Loucy (cell line): ENCODE results near the gene GABBR2.

ENCODE experiments used
- H2AFZ ChIP-seq: fragments of 200-600 bp; sonication (generic); 2 replicates; pipeline ENCODE4 v1.6.0; 2016; ENCODE audit warnings: antibody characterized with exemption, mild to moderate bottlenecking, low read length, moderate library complexity
- H3F3A ChIP-seq: fragments of 200-600 bp; 2 replicates; pipeline ENCODE4 v1.6.0; 2016; ENCODE audit warnings: antibody characterized with exemption, low read depth, mild to moderate bottlenecking
- H3K27me3 ChIP-seq: fragments of 200-600 bp; sonication (generic); 2 replicates; pipeline ENCODE4 v1.6.1; 2014; ENCODE audit warnings: low read length, mild to moderate bottlenecking; ENCODE audit not compliant: insufficient read depth, poor library complexity, severe bottlenecking
- H3K36me3 ChIP-seq: fragments of 200-600 bp; sonication (generic); 2 replicates; pipeline ENCODE4 v1.6.1; 2016; ENCODE audit warnings: low read length; ENCODE audit not compliant: insufficient read depth
- H3K4me1 ChIP-seq: fragments of 200-600 bp; sonication (generic); 2 replicates; pipeline ENCODE4 v1.5.1; 2014; ENCODE audit warnings: low read length, mild to moderate bottlenecking; ENCODE audit not compliant: insufficient read depth, poor library complexity, severe bottlenecking
- H3K4me2 ChIP-seq: fragments of 200-600 bp; sonication (generic); 2 replicates; pipeline ENCODE4 v1.6.0; 2014; ENCODE audit warnings: antibody characterized with exemption, low read length, low read depth, mild to moderate bottlenecking; ENCODE audit not compliant: poor library complexity, severe bottlenecking
- H3K4me3 ChIP-seq: fragments of 200-600 bp; sonication (generic); 2 replicates; pipeline ENCODE4 v1.5.1; 2014; ENCODE audit warnings: low read length, mild to moderate bottlenecking, mixed read lengths; ENCODE audit not compliant: poor library complexity, severe bottlenecking
- H3K79me2 ChIP-seq: fragments of 200-600 bp; sonication (generic); 2 replicates; pipeline ENCODE4 v1.6.1; 2014; ENCODE audit warnings: low read length; ENCODE audit not compliant: insufficient read depth
- H3K9ac ChIP-seq: fragments of 200-600 bp; sonication (generic); 2 replicates; pipeline ENCODE4 v1.6.0; 2014; ENCODE audit warnings: mild to moderate bottlenecking, low read depth, low read length, moderate library complexity; ENCODE audit not compliant: poor library complexity, severe bottlenecking
- H3K9me2 ChIP-seq: fragments of 200-600 bp; sonication (generic); replicated peaks from 2 replicates; pipeline ENCODE4 v1.6.1; 2016; ENCODE audit warnings: low read depth, low read length, mixed read lengths
- H3K9me3 ChIP-seq: fragments of 200-600 bp; sonication (generic); 2 replicates; pipeline ENCODE4 v1.6.1; 2014; ENCODE audit warnings: mild to moderate bottlenecking, antibody characterized with exemption, low read length, low read depth; ENCODE audit not compliant: insufficient read depth
- H4K20me1 ChIP-seq: fragments of 200-600 bp; sonication (generic); 2 replicates; pipeline ENCODE4 v1.6.0; 2014; ENCODE audit warnings: antibody characterized with exemption, low read length, mild to moderate bottlenecking; ENCODE audit not compliant: insufficient read depth, poor library complexity, severe bottlenecking
- CTCF ChIP-seq: fragments of 200-600 bp; sonication (generic); conservative IDR thresholded peaks from 2 replicates; pipeline ENCODE4 v1.5.1; 2014; ENCODE audit warnings: mild to moderate bottlenecking, antibody characterized with exemption, low read length
- EZH2phosphoT487 ChIP-seq: fragments of 200-600 bp; IDR thresholded peaks from 2 replicates; pipeline ENCODE4 v1.6.1; 2018; ENCODE audit warnings: antibody characterized with exemption, mild to moderate bottlenecking, moderate library complexity, borderline replicate concordance

Gene GABBR2

DNA sequence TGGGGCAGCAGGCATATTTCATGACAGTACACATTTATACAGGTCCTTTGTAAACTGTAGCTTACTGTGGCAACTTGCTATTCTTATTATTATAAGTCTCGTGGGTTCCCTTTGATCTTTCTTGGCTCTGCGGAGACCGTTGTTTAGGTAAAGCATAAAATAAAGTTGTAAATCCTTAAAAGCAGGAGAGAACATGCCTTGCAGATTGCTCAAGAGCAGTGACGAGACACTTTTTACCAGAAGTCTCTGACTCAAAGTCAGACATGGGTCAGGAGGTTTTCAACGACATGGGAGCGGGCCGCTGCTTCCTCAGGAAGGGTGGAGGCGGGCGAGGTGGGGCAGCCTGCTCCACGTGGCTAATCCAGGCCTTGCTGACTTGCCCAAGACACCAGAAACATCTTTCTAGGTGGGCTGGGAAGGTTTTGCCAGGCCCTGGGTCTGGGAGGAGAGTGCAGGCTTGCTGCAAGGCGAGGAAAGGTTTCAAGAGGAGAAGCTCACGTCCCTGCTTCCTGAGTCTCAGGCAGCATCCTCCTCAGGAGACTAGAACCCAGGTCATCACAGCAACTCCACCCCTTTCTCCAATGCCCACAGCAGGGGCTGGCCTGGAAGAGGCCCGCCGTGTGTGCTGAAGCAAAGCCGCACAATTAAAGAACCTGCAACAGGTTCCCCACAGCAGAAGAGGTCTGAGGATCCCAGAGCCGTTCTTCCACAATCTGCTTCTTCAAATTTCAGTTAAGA lies 459.8 kb downstream of the GABBR2 start:
- H3K4me3 ChIP-seq: no peak overlapping the region
- H3K9me2 ChIP-seq: no peaks in the 10 kb centered on the region
- H4K20me1 ChIP-seq: no peaks in the 10 kb centered on the region
- no peak overlapping the region for H2AFZ ChIP-seq
- H3F3A ChIP-seq: no peaks in the 10 kb centered on the region
- H3K36me3 ChIP-seq: no peaks in the 10 kb centered on the region
- no peak overlapping the region for H3K4me2 ChIP-seq
- no peaks in the 10 kb centered on the region for H3K4me1 ChIP-seq
- no peak overlapping the region for H3K9ac ChIP-seq
- H3K27me3 ChIP-seq: no peaks in the 10 kb centered on the region
- TF ChIP-seq CTCF (no peak), EZH2phosphoT487 (no peak)
- H3K9me3 ChIP-seq: no peaks in the 10 kb centered on the region
- H3K79me2 ChIP-seq: no peaks in the 10 kb centered on the region

DNA sequence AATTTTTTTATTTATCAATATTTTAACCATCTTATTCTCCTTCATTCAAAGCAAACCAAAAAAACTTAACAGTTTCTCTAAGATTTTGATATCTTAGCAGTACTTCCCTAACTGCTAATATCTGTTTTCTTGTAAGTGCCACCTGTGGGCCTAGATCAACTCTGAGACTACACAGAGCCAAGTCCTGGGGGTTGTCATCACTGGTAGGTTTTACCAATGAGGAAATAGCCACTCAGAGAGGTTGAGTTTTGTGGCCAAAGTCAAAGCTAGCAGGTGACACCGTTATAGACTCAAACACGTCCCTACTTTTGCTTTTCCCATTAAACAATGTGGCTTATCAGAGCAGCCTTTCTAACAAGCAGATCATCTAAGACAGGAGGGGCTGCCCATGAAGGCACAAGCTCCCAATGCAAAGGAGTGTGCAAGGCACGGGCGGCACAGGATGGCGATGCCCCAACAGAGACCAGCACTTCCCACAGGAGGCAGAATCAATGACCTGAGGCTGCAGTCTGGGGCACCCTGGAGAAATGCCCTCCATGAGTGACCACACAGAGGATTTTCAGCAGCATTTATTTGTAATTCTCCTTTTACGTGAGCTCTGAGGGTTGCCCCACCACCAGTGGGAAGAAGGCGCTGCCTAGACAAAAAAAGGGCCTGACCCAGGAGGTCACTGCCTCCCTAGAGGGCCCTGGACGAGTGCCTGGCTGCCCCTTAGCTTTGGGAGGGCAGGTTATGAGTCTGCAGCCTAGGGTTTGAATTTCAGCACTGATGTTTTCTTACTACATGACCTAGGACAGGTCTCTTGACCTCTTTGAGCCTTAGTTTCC lies 460.7 kb downstream of the GABBR2 start:
- Histone ChIP-seq H3K9me2 (no peaks in the 10 kb centered on the region), H3K27me3 (no peaks in the 10 kb centered on the region), H3K4me2 (no peak overlapping the region), H2AFZ (no peak overlapping the region), H3F3A (no peaks in the 10 kb centered on the region), H3K9ac (no peak overlapping the region), H3K79me2 (no peaks in the 10 kb centered on the region), H4K20me1 (no peaks in the 10 kb centered on the region), H3K4me3 (no peak overlapping the region), H3K4me1 (no peaks in the 10 kb centered on the region), H3K9me3 (no peaks in the 10 kb centered on the region), H3K36me3 (no peaks in the 10 kb centered on the region)
- TF ChIP-seq EZH2phosphoT487 (no peak), CTCF (no peak)

DNA sequence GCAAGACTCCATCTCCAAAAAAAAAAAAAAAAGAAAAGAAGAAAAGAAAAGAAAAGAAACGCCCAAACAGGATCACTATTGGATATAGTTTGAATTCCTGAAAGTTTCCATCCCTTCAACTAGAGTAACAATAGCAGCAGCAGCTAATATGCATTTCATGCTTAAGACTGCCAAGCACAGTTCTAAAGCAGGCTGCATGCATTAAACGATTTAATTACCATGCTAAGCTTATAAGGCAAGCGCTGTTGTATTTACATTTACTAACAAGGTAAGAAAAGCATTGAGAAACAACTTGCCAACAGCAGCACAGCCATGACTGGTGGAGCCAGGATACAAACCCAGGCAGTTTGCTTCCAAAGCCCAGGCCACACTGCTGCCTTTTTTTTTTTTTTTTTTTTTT lies 466.3 kb downstream of the GABBR2 start:
- Histone ChIP-seq H3K36me3 (no peaks in the 10 kb centered on the region), H3K79me2 (no peaks in the 10 kb centered on the region), H3F3A (no peaks in the 10 kb centered on the region), H3K4me1 (no peaks in the 10 kb centered on the region), H3K4me3 (no peak overlapping the region), H3K9me3 (no peaks in the 10 kb centered on the region), H3K9ac (no peak overlapping the region), H3K27me3 (no peaks in the 10 kb centered on the region), H4K20me1 (no peaks in the 10 kb centered on the region), H2AFZ (no peak overlapping the region), H3K4me2 (no peak overlapping the region), H3K9me2 (no peaks in the 10 kb centered on the region)
- no peak for TF ChIP-seq CTCF
- TF ChIP-seq EZH2phosphoT487: no peak
